K562 (cell line): Measurements from ENCODE around the gene CFD.

Source experiments
- ARID2 ChIP-seq: fragments of 450-650 bp; IDR thresholded peaks from 2 replicates; pipeline ENCODE4 v1.6.1; 2017; ENCODE audit warnings: antibody characterized with exemption, mild to moderate bottlenecking
- FOSL1 ChIP-seq: fragments of 200-800 bp; sonication (Bioruptor generic); conservative IDR thresholded peaks from 2 replicates; pipeline ENCODE4 v1.6.1; 2016; ENCODE audit warnings: missing genetic modification characterization, missing compliant biosample characterization
- FOXK2 ChIP-seq, 2 experiments: fragments of 450-650 bp; IDR thresholded peaks in 1 of 2; conservative IDR thresholded peaks in 1 of 2; 2 replicates each; pipeline ENCODE4 v1.6.1; 2016; ENCODE audit warnings: low read depth in 2 of 2, mild to moderate bottlenecking in 1 of 2
- GATA2 ChIP-seq: sonication (generic); formaldehyde crosslinking; IDR thresholded peaks from 2 replicates; pipeline ENCODE4 v1.4.0; 2020; ENCODE audit warnings: mild to moderate bottlenecking, missing genetic modification reagents
- RAD51 ChIP-seq: fragments of 450-650 bp; IDR thresholded peaks from 2 replicates; pipeline ENCODE4 v1.7.1; 2016; ENCODE audit warnings: low read depth, mild to moderate bottlenecking, borderline replicate concordance
- SP1 ChIP-seq: sonication (generic); formaldehyde crosslinking; IDR thresholded peaks from 2 replicates; pipeline ENCODE4 v1.8.1; 2022; ENCODE audit warnings: mild to moderate bottlenecking, missing genetic modification reagents
- TAF15 ChIP-seq: fragments of 200-400 bp; formaldehyde crosslinking; IDR thresholded peaks from 2 replicates; pipeline ENCODE4 v1.6.1; 2017; ENCODE audit warnings: mild to moderate bottlenecking, low read depth, low read length, moderate library complexity
- ZNF77 ChIP-seq: fragments of 250-450 bp; sonication (Bioruptor Pico); IDR thresholded peaks from 2 replicates; pipeline ENCODE4 v1.5.0; 2020
- ZNF830 ChIP-seq: fragments of 250-450 bp; sonication (Bioruptor Pico); IDR thresholded peaks from 2 replicates; pipeline ENCODE4 v1.5.0; 2021; ENCODE audit warnings: mild to moderate bottlenecking
- TF ChIP-seq, protein P1 (sequence below): sonication (generic); formaldehyde crosslinking; IDR thresholded peaks from 2 replicates; pipeline ENCODE4 v1.9.0; 2022; ENCODE audit warnings: mild to moderate bottlenecking, missing genetic modification reagents
- TF ChIP-seq, protein P2 (sequence below): sonication (generic); formaldehyde crosslinking; IDR thresholded peaks from 2 replicates; pipeline ENCODE4 v1.8.1; 2023; ENCODE audit warnings: mild to moderate bottlenecking, missing genetic modification reagents
- TF ChIP-seq, protein P3 (sequence below): fragments of 250-450 bp; sonication (Bioruptor Pico); IDR thresholded peaks from 2 replicates; pipeline ENCODE4 v1.8.0; 2022; ENCODE audit warnings: moderate library complexity, mild to moderate bottlenecking, inconsistent platforms
- TF ChIP-seq, protein P4 (sequence below), 3 experiments: IDR thresholded peaks in 2 of 3; conservative IDR thresholded peaks in 1 of 3; 2 replicates each; pipeline ENCODE4 v1.5.1; 2011 to 2012; ENCODE audit warnings: low read length in 3 of 3, mild to moderate bottlenecking in 3 of 3, control low read depth in 2 of 3, improper control_type of control experiment in 1 of 3, inconsistent platforms in 1 of 3, low read depth in 1 of 3, mixed read lengths in 1 of 3, moderate library complexity in 1 of 3; ENCODE audit not compliant: insufficient read depth in 2 of 3
- TF ChIP-seq, protein P5 (sequence below): sonication (generic); formaldehyde crosslinking; IDR thresholded peaks from 2 replicates; pipeline ENCODE4 v1.9.0; 2022; ENCODE audit warnings: mild to moderate bottlenecking, missing genetic modification reagents

DNA sequence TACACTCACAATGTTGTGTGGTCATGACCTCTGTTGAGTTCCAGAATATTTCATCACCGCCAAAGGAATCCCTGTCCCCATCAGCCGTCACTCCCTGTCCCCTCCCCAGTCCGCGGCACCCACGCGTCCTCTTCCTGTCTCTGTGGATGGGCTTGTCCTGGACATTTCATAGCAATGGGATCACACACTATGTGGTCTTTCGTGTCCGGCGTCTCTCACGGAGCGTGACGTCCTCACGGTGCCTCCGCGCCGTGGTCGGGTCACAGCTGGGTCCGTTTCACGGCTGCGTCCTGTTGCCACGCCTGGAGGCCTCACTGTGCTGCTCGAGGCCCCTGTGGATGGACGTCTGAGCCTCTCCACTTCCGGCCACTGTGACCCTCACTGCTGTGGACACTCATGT is 25.2 kb upstream of the CFD start:
- TF ChIP-seq GATA2 (CRISPR knock-in tag) = no peak
- TF ChIP-seq SP1 (CRISPR knock-in tag) = no peak
- TF ChIP-seq ZNF77 (CRISPR knock-in tag) = no peak
- no peak for TF ChIP-seq FOSL1 (tag)
- TF ChIP-seq, protein P1, sequence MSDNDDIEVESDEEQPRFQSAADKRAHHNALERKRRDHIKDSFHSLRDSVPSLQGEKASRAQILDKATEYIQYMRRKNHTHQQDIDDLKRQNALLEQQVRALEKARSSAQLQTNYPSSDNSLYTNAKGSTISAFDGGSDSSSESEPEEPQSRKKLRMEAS (CRISPR knock-in tag) = no peak
- TF ChIP-seq RAD51 = no peak
- TF ChIP-seq FOXK2 (conservative IDR thresholded peaks at IDR 0.05 in 1 of 2, IDR thresholded peaks at IDR 0.05 in 1 of 2; ENCODE audit: low read depth in 2 of 2) = no peak
- TF ChIP-seq ZNF830 = no peak
- TF ChIP-seq, protein P2, sequence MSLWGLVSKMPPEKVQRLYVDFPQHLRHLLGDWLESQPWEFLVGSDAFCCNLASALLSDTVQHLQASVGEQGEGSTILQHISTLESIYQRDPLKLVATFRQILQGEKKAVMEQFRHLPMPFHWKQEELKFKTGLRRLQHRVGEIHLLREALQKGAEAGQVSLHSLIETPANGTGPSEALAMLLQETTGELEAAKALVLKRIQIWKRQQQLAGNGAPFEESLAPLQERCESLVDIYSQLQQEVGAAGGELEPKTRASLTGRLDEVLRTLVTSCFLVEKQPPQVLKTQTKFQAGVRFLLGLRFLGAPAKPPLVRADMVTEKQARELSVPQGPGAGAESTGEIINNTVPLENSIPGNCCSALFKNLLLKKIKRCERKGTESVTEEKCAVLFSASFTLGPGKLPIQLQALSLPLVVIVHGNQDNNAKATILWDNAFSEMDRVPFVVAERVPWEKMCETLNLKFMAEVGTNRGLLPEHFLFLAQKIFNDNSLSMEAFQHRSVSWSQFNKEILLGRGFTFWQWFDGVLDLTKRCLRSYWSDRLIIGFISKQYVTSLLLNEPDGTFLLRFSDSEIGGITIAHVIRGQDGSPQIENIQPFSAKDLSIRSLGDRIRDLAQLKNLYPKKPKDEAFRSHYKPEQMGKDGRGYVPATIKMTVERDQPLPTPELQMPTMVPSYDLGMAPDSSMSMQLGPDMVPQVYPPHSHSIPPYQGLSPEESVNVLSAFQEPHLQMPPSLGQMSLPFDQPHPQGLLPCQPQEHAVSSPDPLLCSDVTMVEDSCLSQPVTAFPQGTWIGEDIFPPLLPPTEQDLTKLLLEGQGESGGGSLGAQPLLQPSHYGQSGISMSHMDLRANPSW = no peak
- TF ChIP-seq, protein P3, sequence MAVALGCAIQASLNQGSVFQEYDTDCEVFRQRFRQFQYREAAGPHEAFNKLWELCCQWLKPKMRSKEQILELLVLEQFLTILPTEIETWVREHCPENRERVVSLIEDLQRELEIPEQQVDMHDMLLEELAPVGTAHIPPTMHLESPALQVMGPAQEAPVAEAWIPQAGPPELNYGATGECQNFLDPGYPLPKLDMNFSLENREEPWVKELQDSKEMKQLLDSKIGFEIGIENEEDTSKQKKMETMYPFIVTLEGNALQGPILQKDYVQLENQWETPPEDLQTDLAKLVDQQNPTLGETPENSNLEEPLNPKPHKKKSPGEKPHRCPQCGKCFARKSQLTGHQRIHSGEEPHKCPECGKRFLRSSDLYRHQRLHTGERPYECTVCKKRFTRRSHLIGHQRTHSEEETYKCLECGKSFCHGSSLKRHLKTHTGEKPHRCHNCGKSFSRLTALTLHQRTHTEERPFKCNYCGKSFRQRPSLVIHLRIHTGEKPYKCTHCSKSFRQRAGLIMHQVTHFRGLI (CRISPR knock-in tag) = no peak
- TF ChIP-seq, protein P4, sequence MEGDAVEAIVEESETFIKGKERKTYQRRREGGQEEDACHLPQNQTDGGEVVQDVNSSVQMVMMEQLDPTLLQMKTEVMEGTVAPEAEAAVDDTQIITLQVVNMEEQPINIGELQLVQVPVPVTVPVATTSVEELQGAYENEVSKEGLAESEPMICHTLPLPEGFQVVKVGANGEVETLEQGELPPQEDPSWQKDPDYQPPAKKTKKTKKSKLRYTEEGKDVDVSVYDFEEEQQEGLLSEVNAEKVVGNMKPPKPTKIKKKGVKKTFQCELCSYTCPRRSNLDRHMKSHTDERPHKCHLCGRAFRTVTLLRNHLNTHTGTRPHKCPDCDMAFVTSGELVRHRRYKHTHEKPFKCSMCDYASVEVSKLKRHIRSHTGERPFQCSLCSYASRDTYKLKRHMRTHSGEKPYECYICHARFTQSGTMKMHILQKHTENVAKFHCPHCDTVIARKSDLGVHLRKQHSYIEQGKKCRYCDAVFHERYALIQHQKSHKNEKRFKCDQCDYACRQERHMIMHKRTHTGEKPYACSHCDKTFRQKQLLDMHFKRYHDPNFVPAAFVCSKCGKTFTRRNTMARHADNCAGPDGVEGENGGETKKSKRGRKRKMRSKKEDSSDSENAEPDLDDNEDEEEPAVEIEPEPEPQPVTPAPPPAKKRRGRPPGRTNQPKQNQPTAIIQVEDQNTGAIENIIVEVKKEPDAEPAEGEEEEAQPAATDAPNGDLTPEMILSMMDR (IDR thresholded peaks at IDR 0.05 in 2 of 3, conservative IDR thresholded peaks at IDR 0.05 in 1 of 3; ENCODE audit: insufficient read depth in 2 of 3, low read depth in 1 of 3, low read length in 3 of 3) = no peak
- TF ChIP-seq, protein P5, sequence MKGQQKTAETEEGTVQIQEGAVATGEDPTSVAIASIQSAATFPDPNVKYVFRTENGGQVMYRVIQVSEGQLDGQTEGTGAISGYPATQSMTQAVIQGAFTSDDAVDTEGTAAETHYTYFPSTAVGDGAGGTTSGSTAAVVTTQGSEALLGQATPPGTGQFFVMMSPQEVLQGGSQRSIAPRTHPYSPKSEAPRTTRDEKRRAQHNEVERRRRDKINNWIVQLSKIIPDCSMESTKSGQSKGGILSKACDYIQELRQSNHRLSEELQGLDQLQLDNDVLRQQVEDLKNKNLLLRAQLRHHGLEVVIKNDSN (CRISPR knock-in tag) = no peak
- no peak for TF ChIP-seq ARID2
- no peak for TF ChIP-seq TAF15
